PFSK-1 (cell line): Measurements from ENCODE around the gene IL1R1.

Source experiments
- FOXP2 ChIP-seq: optimal IDR thresholded peaks from 2 replicates; pipeline ENCODE3; 2011; ENCODE audit warnings: borderline replicate concordance, control low read depth, inconsistent platforms; ENCODE audit not compliant: insufficient read depth; ENCODE audit errors: extremely low read length, extremely low read depth
- POLR2AphosphoS5 ChIP-seq: IDR thresholded peaks from 2 replicates; pipeline ENCODE4 v1.6.1; 2012; ENCODE audit warnings: low read depth, mild to moderate bottlenecking, control low read depth, low read length, moderate library complexity
- SIN3A ChIP-seq: IDR thresholded peaks from 2 replicates; pipeline ENCODE4 v1.6.1; 2012; ENCODE audit warnings: mild to moderate bottlenecking, low read length, moderate library complexity, borderline replicate concordance; ENCODE audit not compliant: insufficient read depth
- TAF1 ChIP-seq: IDR thresholded peaks from 2 replicates; pipeline ENCODE4 v1.6.1; 2012; ENCODE audit warnings: low read length, control low read depth, borderline replicate concordance; ENCODE audit not compliant: insufficient read depth
- TF ChIP-seq, protein P1 (sequence below), 2 experiments: IDR thresholded peaks; 2 replicates each; pipeline versions ENCODE4 v1.6.1 to v1.8.0; 2011 to 2012; ENCODE audit warnings: low read depth in 2 of 2, low read length in 2 of 2, control low read depth in 1 of 2, inconsistent platforms in 1 of 2, mild to moderate bottlenecking in 1 of 2, moderate library complexity in 1 of 2; ENCODE audit not compliant: insufficient read depth in 1 of 2

- no peak for TF ChIP-seq POLR2AphosphoS5
- TF ChIP-seq TAF1, result no peak
- no peak for TF ChIP-seq SIN3A
- TF ChIP-seq, protein P1, sequence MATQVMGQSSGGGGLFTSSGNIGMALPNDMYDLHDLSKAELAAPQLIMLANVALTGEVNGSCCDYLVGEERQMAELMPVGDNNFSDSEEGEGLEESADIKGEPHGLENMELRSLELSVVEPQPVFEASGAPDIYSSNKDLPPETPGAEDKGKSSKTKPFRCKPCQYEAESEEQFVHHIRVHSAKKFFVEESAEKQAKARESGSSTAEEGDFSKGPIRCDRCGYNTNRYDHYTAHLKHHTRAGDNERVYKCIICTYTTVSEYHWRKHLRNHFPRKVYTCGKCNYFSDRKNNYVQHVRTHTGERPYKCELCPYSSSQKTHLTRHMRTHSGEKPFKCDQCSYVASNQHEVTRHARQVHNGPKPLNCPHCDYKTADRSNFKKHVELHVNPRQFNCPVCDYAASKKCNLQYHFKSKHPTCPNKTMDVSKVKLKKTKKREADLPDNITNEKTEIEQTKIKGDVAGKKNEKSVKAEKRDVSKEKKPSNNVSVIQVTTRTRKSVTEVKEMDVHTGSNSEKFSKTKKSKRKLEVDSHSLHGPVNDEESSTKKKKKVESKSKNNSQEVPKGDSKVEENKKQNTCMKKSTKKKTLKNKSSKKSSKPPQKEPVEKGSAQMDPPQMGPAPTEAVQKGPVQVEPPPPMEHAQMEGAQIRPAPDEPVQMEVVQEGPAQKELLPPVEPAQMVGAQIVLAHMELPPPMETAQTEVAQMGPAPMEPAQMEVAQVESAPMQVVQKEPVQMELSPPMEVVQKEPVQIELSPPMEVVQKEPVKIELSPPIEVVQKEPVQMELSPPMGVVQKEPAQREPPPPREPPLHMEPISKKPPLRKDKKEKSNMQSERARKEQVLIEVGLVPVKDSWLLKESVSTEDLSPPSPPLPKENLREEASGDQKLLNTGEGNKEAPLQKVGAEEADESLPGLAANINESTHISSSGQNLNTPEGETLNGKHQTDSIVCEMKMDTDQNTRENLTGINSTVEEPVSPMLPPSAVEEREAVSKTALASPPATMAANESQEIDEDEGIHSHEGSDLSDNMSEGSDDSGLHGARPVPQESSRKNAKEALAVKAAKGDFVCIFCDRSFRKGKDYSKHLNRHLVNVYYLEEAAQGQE (IDR thresholded peaks at IDR 0.05; ENCODE audit: insufficient read depth in 1 of 2, low read depth in 2 of 2, low read length in 2 of 2), result no peak
- TF ChIP-seq FOXP2, result no peak
Measured at GRCh38 chr2:102126169-102126568, 16.4 kb upstream of the IL1R1 start.
